COLO829 (cell line): Measurements from ENCODE around the gene CSF1R.
"Not testable (repeated sequence)": the region's sequence is repeated elsewhere in the genome, so short reads cannot be mapped to it uniquely, and the experiment has no call there.

Experiments used
- DNase-seq: peaks from one replicate; pipeline ENCODE4 v3.0.0; 2012; ENCODE audit warnings: low spot score

The CSF1R gene

GRCh38 chr5:150103678-150104549 lies 17.6 kb upstream of the CSF1R start:
- DNase-seq = no peak

GRCh38 chr5:150101023-150101422 lies 14.7 kb upstream of the CSF1R start:
- DNase-seq = no peak

GRCh38 chr5:150097152-150097551 lies 10.8 kb upstream of the CSF1R start:
- no peak for DNase-seq

- DNase-seq = no peak
These were observed 5.9 kb upstream of the CSF1R start for GRCh38 chr5:150092159-150092787.

GRCh38 chr5:150085191-150085912 lies 1.0 kb downstream of the CSF1R start:
- no peak for DNase-seq

GRCh38 chr5:150084754-150085153 lies 1.6 kb downstream of the CSF1R start:
- DNase-seq = not testable (repeated sequence)

- no peak for DNase-seq
These were observed 3.5 kb downstream of the CSF1R start for GRCh38 chr5:150082889-150083288.

- no peak for DNase-seq
These were observed 4.0 kb downstream of the CSF1R start for GRCh38 chr5:150082374-150082773.

- DNase-seq = no peak
These were observed 4.6 kb downstream of the CSF1R start for GRCh38 chr5:150081541-150082283.

- DNase-seq = no peak
These were observed 5.5 kb downstream of the CSF1R start for GRCh38 chr5:150080696-150081435.

GRCh38 chr5:150079909-150080461 lies 6.4 kb downstream of the CSF1R start:
- no peak for DNase-seq

- no peak for DNase-seq
These were observed 7.3 kb downstream of the CSF1R start for GRCh38 chr5:150078802-150079689.

- DNase-seq = no peak
These were observed 8.2 kb downstream of the CSF1R start for GRCh38 chr5:150077996-150078801.

- DNase-seq = no peak
These were observed 9.3 kb downstream of the CSF1R start for GRCh38 chr5:150077060-150077459.

- DNase-seq = no peak
These were observed 10.5 kb downstream of the CSF1R start for GRCh38 chr5:150075806-150076205.

GRCh38 chr5:150075233-150075632 lies 11.1 kb downstream of the CSF1R start:
- DNase-seq = no peak

- no peak for DNase-seq
These were observed 12.7 kb downstream of the CSF1R start for GRCh38 chr5:150073677-150074076.

GRCh38 chr5:150073086-150073625 lies 13.2 kb downstream of the CSF1R start:
- no peak for DNase-seq

- DNase-seq = no peak
These were observed 15.5 kb downstream of the CSF1R start for GRCh38 chr5:150070821-150071220.
